Activated T-helper 17 cell treated with anti-CD3 and anti-CD28 coated beads, Interleukin-2, amount 50 U/mL, for 72 hours (primary cell): ENCODE data around the gene BCAP29. TPM values are rescaled to one million over a fixed set of nuclear protein-coding genes. Genes with fewer than 3 reads are reported as not detected.
"Not testable (repeated sequence)": the region's sequence is repeated elsewhere in the genome, so short reads cannot be mapped to it uniquely, and the experiment has no call there.

Experiments
- ATAC-seq: fragments of 150-1000 bp; cut with Tn5 transposase; replicated peaks from 2 replicates; pipeline ENCODE4 v1.10.0; 2021; ENCODE audit warnings: mild to moderate bottlenecking, moderate library complexity
- H3K27ac Mint-ChIP-seq: one replicate; pipeline ENCODE4 v1.8.0; 2022; ENCODE audit warnings: mixed read lengths
- H3K27me3 Mint-ChIP-seq: one replicate; pipeline ENCODE4 v1.8.0; 2022; ENCODE audit warnings: mixed read lengths
- H3K36me3 Mint-ChIP-seq: one replicate; pipeline ENCODE4 v1.8.0; 2022; ENCODE audit warnings: low read depth, mild to moderate bottlenecking, mixed read lengths
- H3K4me1 Mint-ChIP-seq: one replicate; pipeline ENCODE4 v1.8.0; 2022; ENCODE audit warnings: mixed read lengths
- H3K4me3 Mint-ChIP-seq: one replicate; pipeline ENCODE4 v1.8.0; 2022; ENCODE audit warnings: mild to moderate bottlenecking, mixed read lengths
- H3K9me3 Mint-ChIP-seq: one replicate; pipeline ENCODE4 v1.8.0; 2022; ENCODE audit warnings: mixed read lengths
- total RNA-seq, 2 donors: library from RNA; stranded (reverse); gene quantifications; one replicate each; pipeline ENCODE4 v1.2.3, GENCODE V29; 2022

Gene BCAP29, protein sequence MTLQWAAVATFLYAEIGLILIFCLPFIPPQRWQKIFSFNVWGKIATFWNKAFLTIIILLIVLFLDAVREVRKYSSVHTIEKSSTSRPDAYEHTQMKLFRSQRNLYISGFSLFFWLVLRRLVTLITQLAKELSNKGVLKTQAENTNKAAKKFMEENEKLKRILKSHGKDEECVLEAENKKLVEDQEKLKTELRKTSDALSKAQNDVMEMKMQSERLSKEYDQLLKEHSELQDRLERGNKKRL
- 10 to 100 TPM; 33.3 to 51.6 TPM for total RNA-seq

- peak within 1 kb of the TSS; percentile 85 for H3K4me3 Mint-ChIP-seq
- peak; percentile 98 for ATAC-seq
- H3K27me3 Mint-ChIP-seq = no peaks in the 10 kb centered on the region
- H3K9me3 Mint-ChIP-seq = no peaks in the 10 kb centered on the region
- H3K36me3 Mint-ChIP-seq = peaks cover 17% of the 10 kb centered on the region
- peaks cover 9% of the 10 kb centered on the region for H3K4me1 Mint-ChIP-seq
- H3K27ac Mint-ChIP-seq = peak within 1 kb of the TSS; percentile 84
Measured at GRCh38 chr7:107579885-107580715, at the start of gene BCAP29. Gene BCAP29 (plus strand): TSS chr7:107580246. CDS start chr7:107580773, 527 bp downstream.

DNA sequence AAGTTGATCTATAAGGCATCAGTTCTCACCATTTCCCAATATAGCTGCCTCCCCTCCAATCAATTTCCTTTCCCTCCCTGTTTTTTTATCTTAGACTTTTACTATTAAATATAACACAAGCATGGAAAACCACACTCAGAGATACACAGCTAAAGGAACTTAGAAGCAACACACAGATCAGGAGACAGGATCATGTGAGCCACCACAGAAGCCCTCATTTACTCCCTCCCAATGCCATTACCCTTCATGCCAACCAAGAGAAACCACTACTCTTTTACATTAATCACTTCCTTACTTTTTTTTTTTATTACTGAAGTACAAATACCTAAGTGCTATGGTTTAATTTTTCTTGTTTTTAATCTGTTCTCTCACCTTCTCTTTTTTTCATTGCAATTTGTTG lies 49.3 kb upstream of the BCAP29 start:
- H3K4me1 Mint-ChIP-seq = peaks cover 35% of the 10 kb centered on the region
- H3K27ac Mint-ChIP-seq = no peak overlapping the region
- peaks cover 80% of the 10 kb centered on the region for H3K36me3 Mint-ChIP-seq
- no peaks in the 10 kb centered on the region for H3K27me3 Mint-ChIP-seq
- H3K9me3 Mint-ChIP-seq = peaks cover 6% of the 10 kb centered on the region
- H3K4me3 Mint-ChIP-seq = no peak overlapping the region
- ATAC-seq = no peak

- Mint-ChIP-seq H3K27me3 (no peaks in the 10 kb centered on the region), H3K27ac (peak overlapping the region; percentile 32)
- ATAC-seq = no peak
Measured at GRCh38 chr7:107534139-107534538, 45.9 kb upstream of the BCAP29 start.

GRCh38 chr7:107537228-107537627 lies 42.8 kb upstream of the BCAP29 start:
- not testable (repeated sequence) for ATAC-seq, H3K27me3 Mint-ChIP-seq, H3K4me3 Mint-ChIP-seq, H3K9me3 Mint-ChIP-seq, H3K27ac Mint-ChIP-seq
- Mint-ChIP-seq H3K36me3 (peaks cover 90% of the 10 kb centered on the region), H3K4me1 (peaks cover 27% of the 10 kb centered on the region)

More at GRCh38 chr7:107534139-107534538, 45.9 kb upstream of the BCAP29 start:
- no peak overlapping the region for H3K4me3 Mint-ChIP-seq
- peaks cover 6% of the 10 kb centered on the region for H3K9me3 Mint-ChIP-seq
- peaks cover 35% of the 10 kb centered on the region for H3K4me1 Mint-ChIP-seq
- H3K36me3 Mint-ChIP-seq = peaks cover 83% of the 10 kb centered on the region

DNA sequence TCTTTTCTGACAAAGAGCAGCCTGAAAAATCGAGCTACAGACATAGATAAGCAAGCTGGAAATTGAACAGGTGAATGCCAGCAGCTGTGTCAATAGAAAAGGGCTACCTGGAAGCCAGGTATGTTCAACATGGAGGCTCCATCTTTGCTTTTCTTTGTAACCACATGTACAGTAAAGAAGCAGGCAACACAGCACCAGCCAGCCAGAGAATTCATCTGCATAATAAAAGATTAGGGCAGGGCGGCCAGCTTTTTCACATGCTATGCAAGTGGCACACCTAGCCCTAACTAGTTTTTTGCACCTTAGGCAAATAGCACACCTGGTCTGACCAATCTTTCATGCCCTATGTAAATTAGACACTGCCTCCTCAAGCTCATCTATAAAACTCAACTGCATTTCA lies 42.0 kb upstream of the BCAP29 start:
- H3K36me3 Mint-ChIP-seq = peaks cover 94% of the 10 kb centered on the region
- no peaks in the 10 kb centered on the region for H3K27me3 Mint-ChIP-seq

DNA sequence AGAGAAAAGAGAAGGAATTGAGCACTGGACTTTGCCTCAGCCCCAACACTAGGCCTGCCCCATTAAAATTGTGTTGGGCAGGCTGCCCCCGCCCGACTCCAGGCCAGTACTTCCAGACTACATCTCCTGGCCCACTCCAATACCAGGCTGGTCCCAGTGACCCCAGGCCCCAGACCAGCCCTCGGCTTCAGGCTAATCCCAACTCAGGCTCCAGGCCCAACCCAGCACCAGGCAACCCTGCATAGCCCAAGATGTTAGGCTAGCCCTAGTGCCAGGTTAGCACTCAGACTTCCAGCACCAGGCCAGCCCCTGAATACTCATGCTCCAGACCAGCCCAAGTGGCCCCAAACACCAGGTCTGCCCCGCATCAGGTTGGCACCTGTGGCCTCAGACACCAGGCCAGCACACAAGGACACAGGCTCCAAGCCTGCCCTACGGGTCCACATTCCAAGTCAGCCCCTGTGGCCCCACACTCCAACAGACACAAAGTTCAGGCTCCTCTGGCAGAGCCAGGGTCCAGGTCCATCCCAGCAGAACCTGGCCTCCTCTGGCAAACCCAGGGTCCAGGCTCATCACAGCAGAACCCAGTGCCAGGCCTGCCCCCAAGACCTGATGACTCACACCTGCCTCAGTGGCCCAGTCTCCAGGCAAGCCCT lies 36.6 kb upstream of the BCAP29 start:
- Mint-ChIP-seq H3K27ac (peak overlapping the region; percentile 5), H3K9me3 (peaks cover 10% of the 10 kb centered on the region), H3K4me3 (no peak overlapping the region), H3K36me3 (peaks cover 92% of the 10 kb centered on the region), H3K4me1 (peaks cover 10% of the 10 kb centered on the region), H3K27me3 (no peaks in the 10 kb centered on the region)
- ATAC-seq = no peak

More for the DNA sequence above, 42.0 kb upstream of the BCAP29 start:
- ATAC-seq = no peak
- Mint-ChIP-seq H3K4me3 (no peak overlapping the region), H3K9me3 (peaks cover 6% of the 10 kb centered on the region), H3K4me1 (peaks cover 29% of the 10 kb centered on the region), H3K27ac (no peak overlapping the region)

GRCh38 chr7:107544848-107545591 lies 35.0 kb upstream of the BCAP29 start:
- peaks cover 95% of the 10 kb centered on the region for H3K36me3 Mint-ChIP-seq
- no peak overlapping the region for H3K4me3 Mint-ChIP-seq
- H3K27ac Mint-ChIP-seq = no peak overlapping the region

DNA sequence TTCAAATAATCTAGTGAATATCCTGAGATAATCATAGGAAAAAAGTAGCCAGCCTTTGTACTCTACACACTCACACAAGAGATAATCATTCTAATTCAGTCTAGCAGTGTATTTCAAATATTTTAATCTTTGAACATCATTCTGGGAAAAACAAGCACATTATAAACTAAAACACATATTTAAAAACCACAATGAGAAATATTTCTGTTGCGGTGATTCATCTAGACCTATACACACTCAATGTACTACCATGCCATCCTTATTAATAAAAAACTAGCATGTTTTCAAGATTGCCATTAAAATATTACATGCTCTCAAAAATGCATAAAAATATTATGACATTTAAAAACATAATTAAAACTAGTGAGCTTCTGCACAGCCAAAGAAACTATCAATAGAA lies 28.1 kb upstream of the BCAP29 start:
- peaks cover 23% of the 10 kb centered on the region for H3K4me1 Mint-ChIP-seq
- peaks cover 93% of the 10 kb centered on the region for H3K36me3 Mint-ChIP-seq
- H3K27me3 Mint-ChIP-seq = no peaks in the 10 kb centered on the region
- no peak overlapping the region for H3K4me3 Mint-ChIP-seq
- ATAC-seq = no peak
- no peak overlapping the region for H3K27ac Mint-ChIP-seq
- no peaks in the 10 kb centered on the region for H3K9me3 Mint-ChIP-seq

More at GRCh38 chr7:107544848-107545591, 35.0 kb upstream of the BCAP29 start:
- peaks cover 16% of the 10 kb centered on the region for H3K4me1 Mint-ChIP-seq
- H3K9me3 Mint-ChIP-seq = peaks cover 10% of the 10 kb centered on the region
- no peaks in the 10 kb centered on the region for H3K27me3 Mint-ChIP-seq
- no peak for ATAC-seq

DNA sequence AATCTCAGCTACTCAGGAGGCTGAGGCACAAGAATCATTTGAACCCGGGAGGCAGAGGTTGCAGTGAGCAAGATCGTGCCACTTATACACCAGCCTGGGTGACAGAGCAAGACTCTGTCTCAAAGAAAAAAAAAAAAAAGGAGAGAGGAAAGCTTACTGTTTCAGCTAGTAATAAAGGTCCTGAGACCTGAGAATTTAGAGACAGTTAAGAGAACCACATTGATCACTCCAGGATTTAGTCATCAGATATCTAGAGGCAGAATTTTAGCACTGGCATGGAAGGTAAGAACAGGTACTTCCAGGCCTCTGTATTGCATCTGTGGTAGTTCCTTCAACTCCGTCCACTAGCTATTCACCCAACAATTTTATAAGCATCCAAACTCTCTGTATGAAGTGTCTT lies 24.2 kb upstream of the BCAP29 start:
- ATAC-seq = peak; percentile 85
- Mint-ChIP-seq H3K27me3 (no peaks in the 10 kb centered on the region), H3K9me3 (no peaks in the 10 kb centered on the region), H3K4me3 (no peak overlapping the region), H3K4me1 (peaks cover 31% of the 10 kb centered on the region), H3K36me3 (peaks cover 75% of the 10 kb centered on the region), H3K27ac (peak overlapping the region; percentile 41)

- peak overlapping the region; percentile 81 for H3K27ac Mint-ChIP-seq
- no peaks in the 10 kb centered on the region for H3K9me3 Mint-ChIP-seq
- peaks cover 48% of the 10 kb centered on the region for H3K4me1 Mint-ChIP-seq
- H3K4me3 Mint-ChIP-seq = peak overlapping the region; percentile 89
- ATAC-seq = no peak
- H3K27me3 Mint-ChIP-seq = no peaks in the 10 kb centered on the region
- peaks cover 40% of the 10 kb centered on the region for H3K36me3 Mint-ChIP-seq
Measured at GRCh38 chr7:107559864-107560263, 20.2 kb upstream of the BCAP29 start.

DNA sequence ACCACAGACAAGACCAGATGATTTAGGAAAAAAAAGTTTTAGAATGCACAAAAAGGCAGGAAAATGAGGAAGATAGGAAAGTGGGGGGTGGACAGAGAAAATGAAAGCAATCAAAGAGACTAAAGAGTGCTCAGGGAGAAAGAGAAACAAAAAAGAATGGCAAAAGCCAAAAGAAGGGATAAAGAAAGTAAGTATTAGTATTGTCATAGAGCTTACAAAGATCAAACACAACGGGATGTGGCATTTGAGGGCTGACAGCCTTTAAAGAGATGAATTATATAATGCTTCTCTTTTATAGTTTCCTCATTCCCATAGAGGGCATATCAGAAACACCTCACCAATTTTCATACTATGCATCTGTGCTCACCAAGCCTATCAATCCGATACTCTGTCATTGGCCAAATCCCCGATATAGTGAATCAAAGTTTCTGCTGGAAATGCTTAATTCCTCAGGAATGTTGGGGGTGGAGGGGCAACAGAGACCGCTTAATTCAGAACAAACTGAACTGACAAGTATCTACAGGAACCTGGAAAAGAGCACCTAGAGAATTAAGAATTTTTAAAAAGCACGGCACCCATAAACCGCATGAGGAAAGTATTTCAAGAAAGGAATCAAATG lies 19.0 kb upstream of the BCAP29 start:
- Mint-ChIP-seq H3K36me3 (peaks cover 29% of the 10 kb centered on the region), H3K4me3 (peak overlapping the region; percentile 89), H3K27me3 (no peaks in the 10 kb centered on the region), H3K27ac (peak overlapping the region; percentile 81), H3K9me3 (no peaks in the 10 kb centered on the region), H3K4me1 (peaks cover 54% of the 10 kb centered on the region)
- peak; percentile 59 for ATAC-seq

GRCh38 chr7:107563081-107563774 lies 16.8 kb upstream of the BCAP29 start:
- H3K4me3 Mint-ChIP-seq = peak overlapping the region; percentile 89
- ATAC-seq = peak; percentile 62
- peak overlapping the region; percentile 87 for H3K27ac Mint-ChIP-seq
- no peaks in the 10 kb centered on the region for H3K27me3 Mint-ChIP-seq
- peaks cover 56% of the 10 kb centered on the region for H3K4me1 Mint-ChIP-seq
- H3K9me3 Mint-ChIP-seq = no peaks in the 10 kb centered on the region
- peaks cover 16% of the 10 kb centered on the region for H3K36me3 Mint-ChIP-seq
